PC-3 (cell line): ENCODE results near the gene CAND2.

Source experiments
- CTCF ChIP-seq: fragments of 300-600 bp; sonication (generic); conservative IDR thresholded peaks from 2 replicates; pipeline ENCODE4 v1.5.1; 2017; ENCODE audit warnings: antibody characterized with exemption, low read depth, mild to moderate bottlenecking, low read length
- EZH2 ChIP-seq: fragments of 300-600 bp; sonication (generic); IDR thresholded peaks from one replicate; pipeline ENCODE4 v1.6.1; 2017; ENCODE audit warnings: antibody characterized with exemption, mild to moderate bottlenecking, low read length; ENCODE audit not compliant: unreplicated experiment
- EZH2phosphoT487 ChIP-seq: fragments of 300-600 bp; sonication (generic); IDR thresholded peaks from 2 replicates; pipeline ENCODE4 v1.6.1; 2018; ENCODE audit warnings: mild to moderate bottlenecking, antibody characterized with exemption, low read length, borderline replicate concordance

GRCh38 chr3:12882336-12883310, 86.1 kb downstream of the CAND2 start:
- TF ChIP-seq CTCF: no peak
- no peak for TF ChIP-seq EZH2phosphoT487
- no peak for TF ChIP-seq EZH2
